GM23338 (cell line): ENCODE measurements around the gene TMPRSS3. TPM values are rescaled to one million over a fixed set of nuclear protein-coding genes. Genes with fewer than 3 reads are reported as not detected.

Experiments used
- ATAC-seq: fragments of 200-7000 bp; cut with Tn5 transposase; 3 replicates; pipeline ENCODE4 v1.9.1; 2020
- DNase-seq: peaks from one replicate; pipeline ENCODE4 v3.0.0-alpha.2; 2015; ENCODE audit warnings: low spot score
- H2AFZ ChIP-seq: fragments of 200-600 bp; sonication (generic); 2 replicates; pipeline ENCODE4 v1.8.0; 2016; ENCODE audit warnings: antibody characterized with exemption, mild to moderate bottlenecking, moderate library complexity
- H3F3A ChIP-seq: fragments of 200-600 bp; sonication (generic); replicated peaks from 2 replicates; pipeline ENCODE4 v1.8.0; 2017; ENCODE audit warnings: antibody characterized with exemption, mixed run types, low read depth
- H3K27ac ChIP-seq: fragments of 200-600 bp; sonication (generic); 2 replicates; pipeline ENCODE4 v1.6.1; 2016; ENCODE audit warnings: low read depth
- H3K27me3 ChIP-seq: fragments of 200-600 bp; sonication (generic); 2 replicates; pipeline ENCODE4 v1.8.0; 2016; ENCODE audit warnings: mild to moderate bottlenecking, mixed run types, moderate library complexity; ENCODE audit not compliant: insufficient read depth
- H3K36me3 ChIP-seq: fragments of 200-600 bp; sonication (generic); 2 replicates; pipeline ENCODE4 v1.8.0; 2016; ENCODE audit warnings: mild to moderate bottlenecking; ENCODE audit not compliant: insufficient read depth
- H3K4me1 ChIP-seq: fragments of 200-600 bp; sonication (generic); 2 replicates; pipeline ENCODE4 v1.8.0; 2016; ENCODE audit warnings: mild to moderate bottlenecking, moderate library complexity; ENCODE audit not compliant: insufficient read depth
- H3K4me2 ChIP-seq: fragments of 200-600 bp; sonication (generic); 2 replicates; pipeline ENCODE4 v1.7.1; 2017; ENCODE audit warnings: mixed run types
- H3K4me3 ChIP-seq: fragments of 200-600 bp; sonication (generic); 2 replicates; pipeline ENCODE4 v1.6.1; 2016; ENCODE audit warnings: mixed run types
- H3K79me2 ChIP-seq: fragments of 200-600 bp; sonication (generic); replicated peaks from 2 replicates; pipeline ENCODE4 v1.8.0; 2017; ENCODE audit warnings: mild to moderate bottlenecking; ENCODE audit not compliant: insufficient read depth
- H3K9me2 ChIP-seq: fragments of 200-600 bp; sonication (generic); 2 replicates; pipeline ENCODE4 v1.8.0; 2017; ENCODE audit not compliant: insufficient read depth
- H4K20me1 ChIP-seq: fragments of 200-600 bp; sonication (generic); replicated peaks from 2 replicates; pipeline ENCODE4 v1.8.0; 2017; ENCODE audit warnings: mild to moderate bottlenecking; ENCODE audit not compliant: insufficient read depth
- H3K27ac Mint-ChIP-seq: 2 replicates; pipeline ENCODE4 v1.8.0; 2020; ENCODE audit warnings: inconsistent platforms, mild to moderate bottlenecking, moderate library complexity, mixed read lengths
- H3K27me3 Mint-ChIP-seq: 3 replicates; pipeline ENCODE4 v1.8.0; 2022; ENCODE audit warnings: low read depth, mild to moderate bottlenecking, moderate library complexity, mixed read lengths, inconsistent platforms; ENCODE audit not compliant: insufficient read depth, poor library complexity
- H3K36me3 Mint-ChIP-seq: 3 replicates; pipeline ENCODE4 v1.8.0; 2021; ENCODE audit warnings: low read depth, mild to moderate bottlenecking, inconsistent platforms, moderate library complexity, mixed read lengths
- H3K4me1 Mint-ChIP-seq: 3 replicates; pipeline ENCODE4 v1.8.0; 2020; ENCODE audit warnings: mild to moderate bottlenecking, inconsistent platforms, mixed read lengths
- H3K4me3 Mint-ChIP-seq: 3 replicates; pipeline ENCODE4 v1.8.0; 2021; ENCODE audit warnings: moderate library complexity, mild to moderate bottlenecking, inconsistent platforms, mixed read lengths
- H3K9me3 Mint-ChIP-seq: 3 replicates; pipeline ENCODE4 v1.8.0; 2020; ENCODE audit warnings: moderate library complexity, mild to moderate bottlenecking, inconsistent platforms, mixed read lengths
- CTCF ChIP-seq, 2 experiments: fragments of 200-600 bp in 1 of 2; sonication (generic) in 1 of 2; conservative IDR thresholded peaks; 2 replicates each; pipeline versions ENCODE4 v1.5.1 to v1.6.1; 2016 to 2017; ENCODE audit warnings: antibody characterized with exemption in 2 of 2, low read depth in 2 of 2, mild to moderate bottlenecking in 2 of 2, moderate library complexity in 1 of 2
- ETS1 ChIP-seq: IDR thresholded peaks from 2 replicates; pipeline ENCODE4 v1.6.1; 2016; ENCODE audit warnings: antibody characterized with exemption
- JUNB ChIP-seq: IDR thresholded peaks from one replicate; pipeline ENCODE4 v1.6.1; 2016; ENCODE audit warnings: antibody characterized with exemption; ENCODE audit not compliant: unreplicated experiment
- NANOG ChIP-seq: IDR thresholded peaks from 2 replicates; pipeline ENCODE4 v1.6.1; 2016; ENCODE audit warnings: antibody characterized with exemption, borderline replicate concordance
- REST ChIP-seq: IDR thresholded peaks from one replicate; pipeline ENCODE4 v1.6.1; 2018; ENCODE audit warnings: antibody characterized with exemption; ENCODE audit not compliant: unreplicated experiment
- ZNF114 ChIP-seq: fragments of 250-450 bp; sonication (Bioruptor Pico); IDR thresholded peaks from 2 replicates; pipeline ENCODE4 v1.5.0; 2020; ENCODE audit warnings: mild to moderate bottlenecking, moderate library complexity
- ZNF462 ChIP-seq: fragments of 250-450 bp; sonication (Bioruptor Pico); IDR thresholded peaks from 2 replicates; pipeline ENCODE4 v1.5.0; 2020; ENCODE audit warnings: mild to moderate bottlenecking, moderate library complexity
- polyA plus RNA-seq: library from polyadenylated mRNA; unstranded; fragments of >200 nt; fragmentation: Nextera tagmentation; extraction: Ambion mirVana; gene quantifications from 2 replicates; pipeline ENCODE4 v1.2.1, GENCODE V29; 2016
- total RNA-seq: library from RNA; depleted of rRNA; stranded (reverse); fragments of >200 nt; shearing (Covaris generic); gene quantifications from 2 replicates; pipeline ENCODE4 v1.2.3, GENCODE V29; 2014

The TMPRSS3 gene
- total and polyA plus RNA-seq, 2 experiments from 2014 or later: 0.17 TPM; not detected in 1

GRCh38 chr21:42362198-42362597 is 33.7 kb downstream of the TMPRSS3 start:
- Histone ChIP-seq H3F3A (no peaks in the 10 kb centered on the region), H3K9me2 (no peaks in the 10 kb centered on the region), H3K27me3 (no peaks in the 10 kb centered on the region), H4K20me1 (no peaks in the 10 kb centered on the region), H3K4me1 (no peaks in the 10 kb centered on the region), H3K36me3 (no peaks in the 10 kb centered on the region), H2AFZ (no peak overlapping the region), H3K4me2 (no peak overlapping the region), H3K4me3 (no peak overlapping the region), H3K27ac (no peak overlapping the region), H3K79me2 (no peaks in the 10 kb centered on the region)
- Mint-ChIP-seq H3K4me1 (peaks cover 6% of the 10 kb centered on the region; the same call in 2 of the 3 replicates), H3K36me3 (peaks cover 6% of the 10 kb centered on the region), H3K27ac (no peak overlapping the region), H3K27me3 (peaks cover 7% of the 10 kb centered on the region), H3K9me3 (peaks cover 18% of the 10 kb centered on the region), H3K4me3 (no peak overlapping the region)
- no peak for TF ChIP-seq ETS1
- no peak for TF ChIP-seq ZNF462 (CRISPR knock-in tag)
- no peak for TF ChIP-seq REST
- no peak for TF ChIP-seq JUNB
- no peak for TF ChIP-seq CTCF (conservative IDR thresholded peaks at IDR 0.05; ENCODE audit: low read depth in 2 of 2)
- no peak for TF ChIP-seq ZNF114
- TF ChIP-seq NANOG: no peak
- ATAC-seq: no peak
- DNase-seq: no peak
